HG03575 (cell line): ENCODE results near the gene GALNT18.

ENCODE experiments used
- ATAC-seq: cut with Tn5 transposase; IDR thresholded peaks from one replicate; pipeline ENCODE4 v1.9.1; 2021; ENCODE audit not compliant: unreplicated experiment, insufficient number of reproducible peaks, low FRiP score; ENCODE audit errors: extremely low read depth

Gene GALNT18

GRCh38 chr11:11390068-11390771, 231.6 kb downstream of the GALNT18 start:
- ATAC-seq: no peak

- ATAC-seq: no peak
Observed at GRCh38 chr11:11389238-11389637, 232.6 kb downstream of the GALNT18 start.

GRCh38 chr11:11387622-11388305, 234.0 kb downstream of the GALNT18 start:
- ATAC-seq: no peak

- ATAC-seq: no peak
Observed at GRCh38 chr11:11387207-11387606, 234.6 kb downstream of the GALNT18 start.

GRCh38 chr11:11384829-11385228, 237.0 kb downstream of the GALNT18 start:
- no peak for ATAC-seq

- no peak for ATAC-seq
Observed at GRCh38 chr11:11383995-11384394, 237.8 kb downstream of the GALNT18 start.

- ATAC-seq: no peak
Observed at GRCh38 chr11:11382858-11383532, 238.8 kb downstream of the GALNT18 start.

- no peak for ATAC-seq
Observed at GRCh38 chr11:11381471-11382105, 240.2 kb downstream of the GALNT18 start.

- ATAC-seq: no peak
Observed at GRCh38 chr11:11380883-11381282, 240.9 kb downstream of the GALNT18 start.

- no peak for ATAC-seq
Observed at GRCh38 chr11:11380340-11380739, 241.5 kb downstream of the GALNT18 start.

- ATAC-seq: no peak
Observed at GRCh38 chr11:11379661-11380060, 242.1 kb downstream of the GALNT18 start.

GRCh38 chr11:11378184-11378940, 243.4 kb downstream of the GALNT18 start:
- ATAC-seq: no peak

- ATAC-seq: no peak
Observed at GRCh38 chr11:11374358-11375148, 247.3 kb downstream of the GALNT18 start.

GRCh38 chr11:11373934-11374333, 247.9 kb downstream of the GALNT18 start:
- ATAC-seq: no peak

- no peak for ATAC-seq
Observed at GRCh38 chr11:11372461-11372860, 249.3 kb downstream of the GALNT18 start.

GRCh38 chr11:11370962-11371303, 250.9 kb downstream of the GALNT18 start:
- no peak for ATAC-seq

- ATAC-seq: no peak
Observed at GRCh38 chr11:11370255-11370961, 251.4 kb downstream of the GALNT18 start.

- ATAC-seq: no peak
Observed at GRCh38 chr11:11366793-11367192, 255.0 kb downstream of the GALNT18 start.
